22Rv1 (cell line): Measurements from ENCODE around the gene FOXN1.

Experiments
- ZFX ChIP-seq: fragments of 450-650 bp; IDR thresholded peaks from 2 replicates; pipeline ENCODE4 v1.6.1; 2017; ENCODE audit warnings: antibody characterized with exemption, borderline replicate concordance
- TF ChIP-seq, protein P1 (sequence below): fragments of 450-650 bp; IDR thresholded peaks from 2 replicates; pipeline ENCODE4 v1.5.1; 2017; ENCODE audit warnings: mild to moderate bottlenecking

DNA sequence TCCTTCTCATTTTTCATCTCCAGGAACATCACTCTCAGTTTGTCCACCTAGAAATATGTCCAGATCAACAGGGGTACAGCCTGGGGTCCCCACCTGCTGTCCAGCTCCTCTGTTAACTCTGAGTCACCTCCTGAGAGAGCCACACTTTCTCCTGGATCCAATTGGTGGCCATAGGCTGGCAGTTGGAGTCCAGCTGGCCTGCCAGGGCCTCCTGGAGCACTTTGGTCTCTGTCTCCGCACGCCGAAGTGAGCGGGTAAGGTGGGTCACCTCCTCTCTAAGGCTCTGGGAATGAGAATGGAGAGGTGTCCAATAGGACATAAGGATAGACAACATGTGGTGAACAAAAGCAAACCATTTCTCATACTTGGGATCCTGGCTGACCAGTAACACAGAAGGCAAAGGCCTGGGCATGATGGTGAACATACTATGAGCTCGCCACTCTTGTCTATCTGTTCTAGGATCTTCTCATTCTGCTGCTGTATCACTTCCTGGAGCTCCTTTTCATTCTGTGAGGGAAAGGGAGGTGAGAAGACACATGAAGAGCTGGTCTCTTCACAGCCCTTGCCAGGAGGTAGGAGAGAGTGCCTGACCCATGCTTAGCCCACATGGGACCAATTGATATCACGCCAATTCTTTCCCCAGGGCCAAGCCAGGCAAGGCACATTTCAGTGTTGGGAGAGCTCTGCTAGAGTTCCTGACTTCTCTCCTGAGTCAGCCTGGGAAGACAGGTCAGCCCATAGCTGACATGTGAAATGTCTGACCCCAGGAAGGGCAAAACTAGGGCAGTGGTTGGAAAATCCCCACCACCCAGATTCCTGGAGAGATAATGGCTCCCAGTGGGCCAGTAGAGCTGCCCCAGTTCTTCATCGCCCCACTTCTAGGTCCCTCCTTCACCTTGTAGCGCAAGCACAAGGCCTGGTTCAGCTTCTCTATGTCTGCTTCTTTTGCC, 72.4 kb downstream of the FOXN1 start:
- TF ChIP-seq, protein P1, sequence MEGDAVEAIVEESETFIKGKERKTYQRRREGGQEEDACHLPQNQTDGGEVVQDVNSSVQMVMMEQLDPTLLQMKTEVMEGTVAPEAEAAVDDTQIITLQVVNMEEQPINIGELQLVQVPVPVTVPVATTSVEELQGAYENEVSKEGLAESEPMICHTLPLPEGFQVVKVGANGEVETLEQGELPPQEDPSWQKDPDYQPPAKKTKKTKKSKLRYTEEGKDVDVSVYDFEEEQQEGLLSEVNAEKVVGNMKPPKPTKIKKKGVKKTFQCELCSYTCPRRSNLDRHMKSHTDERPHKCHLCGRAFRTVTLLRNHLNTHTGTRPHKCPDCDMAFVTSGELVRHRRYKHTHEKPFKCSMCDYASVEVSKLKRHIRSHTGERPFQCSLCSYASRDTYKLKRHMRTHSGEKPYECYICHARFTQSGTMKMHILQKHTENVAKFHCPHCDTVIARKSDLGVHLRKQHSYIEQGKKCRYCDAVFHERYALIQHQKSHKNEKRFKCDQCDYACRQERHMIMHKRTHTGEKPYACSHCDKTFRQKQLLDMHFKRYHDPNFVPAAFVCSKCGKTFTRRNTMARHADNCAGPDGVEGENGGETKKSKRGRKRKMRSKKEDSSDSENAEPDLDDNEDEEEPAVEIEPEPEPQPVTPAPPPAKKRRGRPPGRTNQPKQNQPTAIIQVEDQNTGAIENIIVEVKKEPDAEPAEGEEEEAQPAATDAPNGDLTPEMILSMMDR = no peak
- TF ChIP-seq ZFX = no peak
